Activated CD8-positive, alpha-beta T cell treated with anti-CD3 and anti-CD28 coated beads, Interleukin-2, amount 10 ng/mL, durations not matched to agents 7 days and 5 days (primary cell): ENCODE measurements around the gene POLG2. TPM values are rescaled to one million over a fixed set of nuclear protein-coding genes. Genes with fewer than 3 reads are reported as not detected.

Source experiments
- ATAC-seq: fragments of 150-1000 bp; cut with Tn5 transposase; one replicate; pipeline ENCODE4 v1.10.0; 2021; ENCODE audit warnings: moderate library complexity
- CTCF ChIA-PET: fragments of 350-600 bp; sonication (Branson Sonifier 250); formaldehyde crosslinking; loops from one replicate; lab custom pipeline; 2021; ENCODE audit warnings: antibody characterized with exemption; lab: Charles Lee
- POLR2A ChIA-PET: fragments of 350-600 bp; sonication (Branson Sonifier 250); formaldehyde crosslinking; loops from one replicate; lab custom pipeline; 2021; ENCODE audit warnings: antibody characterized with exemption; lab: Charles Lee
- DNase-seq: peaks from one replicate; pipeline ENCODE4 v3.0.0-alpha.2; 2020
- H3K27ac Mint-ChIP-seq: one replicate; pipeline ENCODE4 v1.8.0; 2021; ENCODE audit warnings: mild to moderate bottlenecking, mixed read lengths
- H3K27me3 Mint-ChIP-seq: one replicate; pipeline ENCODE4 v1.8.0; 2021; ENCODE audit warnings: low read depth, mixed read lengths
- H3K36me3 Mint-ChIP-seq: one replicate; pipeline ENCODE4 v1.8.0; 2021; ENCODE audit warnings: low read depth, mixed read lengths
- H3K4me1 Mint-ChIP-seq: one replicate; pipeline ENCODE4 v1.8.0; 2021; ENCODE audit warnings: low read depth, mixed read lengths
- H3K4me3 Mint-ChIP-seq: one replicate; pipeline ENCODE4 v1.8.0; 2021; ENCODE audit warnings: mild to moderate bottlenecking, mixed read lengths
- H3K9me3 Mint-ChIP-seq: one replicate; pipeline ENCODE4 v1.8.0; 2022; ENCODE audit warnings: mixed read lengths; ENCODE audit not compliant: insufficient read depth
- total RNA-seq, 2 experiments: library from RNA; stranded (reverse); gene quantifications; one replicate each; pipeline ENCODE4 v1.2.3, GENCODE V29; 2021

The POLG2 gene
- total RNA-seq, result 10 to 100 TPM; 31.3 to 33.7 TPM

- peak within 1 kb of the TSS; percentile 98 for H3K27ac Mint-ChIP-seq
- H3K4me3 Mint-ChIP-seq, result peak within 1 kb of the TSS; percentile 94
- no peaks in the 10 kb centered on the region for H3K27me3 Mint-ChIP-seq
- DNase-seq (peak; percentile 97), ATAC-seq (peak; percentile 80)
- POLR2A ChIA-PET, result interaction anchor here (0.7 to 3.9 kb wide), 16 partner anchors 9 to 476 kb away, joined by 3 to 151 read pairs (median 4); partner anchors contain the start of genes CEP95, DDX5 and ICAM2
- H3K36me3 Mint-ChIP-seq, result peaks cover 64% of the 10 kb centered on the region
- CTCF ChIA-PET, result interaction anchor here (0.7 to 12.0 kb wide), 16 partner anchors 9 to 243 kb away, joined by 3 to 492 read pairs (median 5); partner anchors contain the start of genes CEP95 and DDX5
- peaks cover 77% of the 10 kb centered on the region for H3K4me1 Mint-ChIP-seq
- H3K9me3 Mint-ChIP-seq, result no peaks in the 10 kb centered on the region
Measured at GRCh38 chr17:64496786-64497564, at the start of gene POLG2. Gene POLG2 (minus strand): TSS chr17:64497054. CDS start chr17:64496968, 86 bp downstream.

GRCh38 chr17:64544742-64545141, 47.9 kb upstream of the POLG2 start:
- DNase-seq, result no peak
- CTCF ChIA-PET, result interaction anchor here (0.7 to 2.5 kb wide), 6 partner anchors 11 to 192 kb away, joined by 3 to 10 read pairs (median 4); no protein-coding TSS in a partner anchor
- no peak overlapping the region for H3K27ac Mint-ChIP-seq
- H3K36me3 Mint-ChIP-seq, result peaks cover 26% of the 10 kb centered on the region
- H3K27me3 Mint-ChIP-seq, result no peaks in the 10 kb centered on the region
- no peaks in the 10 kb centered on the region for H3K4me1 Mint-ChIP-seq
- no peaks in the 10 kb centered on the region for H3K9me3 Mint-ChIP-seq
- ATAC-seq, result no peak
- POLR2A ChIA-PET, result no interaction called here
- H3K4me3 Mint-ChIP-seq, result no peak overlapping the region

- Mint-ChIP-seq H3K27me3 (no peaks in the 10 kb centered on the region), H3K9me3 (no peaks in the 10 kb centered on the region), H3K27ac (peak overlapping the region; percentile 22), H3K4me1 (no peaks in the 10 kb centered on the region), H3K4me3 (no peak overlapping the region), H3K36me3 (peaks cover 41% of the 10 kb centered on the region)
- no peak for DNase-seq
- no peak for ATAC-seq
- ChIA-PET CTCF (interaction anchor here (0.6 to 0.7 kb wide), 2 partner anchors 13 to 109 kb away, joined by 3 read pairs; no protein-coding TSS in a partner anchor), POLR2A (interaction anchor here (0.6 to 0.7 kb wide), 2 partner anchors 40 to 65 kb away, joined by 3 to 4 read pairs; no protein-coding TSS in a partner anchor)
Measured at GRCh38 chr17:64540118-64540776, 43.4 kb upstream of the POLG2 start.

GRCh38 chr17:64538508-64539130, 41.8 kb upstream of the POLG2 start:
- DNase-seq (no peak), ATAC-seq (no peak)
- Mint-ChIP-seq H3K27me3 (no peaks in the 10 kb centered on the region), H3K4me1 (no peaks in the 10 kb centered on the region), H3K4me3 (no peak overlapping the region), H3K9me3 (no peaks in the 10 kb centered on the region), H3K36me3 (peaks cover 47% of the 10 kb centered on the region), H3K27ac (peak overlapping the region; percentile 41)
- CTCF ChIA-PET, result interaction anchor here (0.8 to 1.6 kb wide), 4 partner anchors 31 to 197 kb away, joined by 3 to 5 read pairs (median 3); no protein-coding TSS in a partner anchor
- POLR2A ChIA-PET, result interaction anchor here (0.6 kb wide), 1 partner anchor 30 kb away, joined by 3 read pairs; no protein-coding TSS in a partner anchor

- POLR2A ChIA-PET, result interaction anchor here (0.6 to 0.8 kb wide), 2 partner anchors 16 to 113 kb away, joined by 3 read pairs; no protein-coding TSS in a partner anchor
- Mint-ChIP-seq H3K4me1 (no peaks in the 10 kb centered on the region), H3K4me3 (no peak overlapping the region), H3K36me3 (peaks cover 54% of the 10 kb centered on the region), H3K27ac (peak overlapping the region; percentile 17), H3K9me3 (no peaks in the 10 kb centered on the region), H3K27me3 (no peaks in the 10 kb centered on the region)
- ATAC-seq, result no peak
- DNase-seq, result no peak
- CTCF ChIA-PET, result interaction anchor here (1.3 to 1.6 kb wide), 3 partner anchors 111 to 199 kb away, joined by 3 to 5 read pairs (median 3); no protein-coding TSS in a partner anchor
Measured at GRCh38 chr17:64537488-64537887, 40.6 kb upstream of the POLG2 start.

GRCh38 chr17:64536913-64537312, 40.1 kb upstream of the POLG2 start:
- H3K27me3 Mint-ChIP-seq, result no peaks in the 10 kb centered on the region
- peak overlapping the region; percentile 17 for H3K27ac Mint-ChIP-seq
- H3K36me3 Mint-ChIP-seq, result peaks cover 58% of the 10 kb centered on the region
- H3K4me3 Mint-ChIP-seq, result no peak overlapping the region
- DNase-seq (no peak), ATAC-seq (no peak)
- no peaks in the 10 kb centered on the region for H3K9me3 Mint-ChIP-seq
- ChIA-PET CTCF (no interaction called here), POLR2A (no interaction called here)
- no peaks in the 10 kb centered on the region for H3K4me1 Mint-ChIP-seq

- ChIA-PET POLR2A (interaction anchor here (1.0 kb wide), 1 partner anchor 15 kb away, joined by 3 read pairs; no protein-coding TSS in a partner anchor), CTCF (interaction anchor here (0.7 to 3.3 kb wide), 3 partner anchors 45 to 201 kb away, joined by 3 to 17 read pairs (median 4); no protein-coding TSS in a partner anchor)
- DNase-seq (no peak), ATAC-seq (no peak)
- H3K9me3 Mint-ChIP-seq, result no peaks in the 10 kb centered on the region
- no peak overlapping the region for H3K27ac Mint-ChIP-seq
- no peak overlapping the region for H3K4me3 Mint-ChIP-seq
- H3K4me1 Mint-ChIP-seq, result no peaks in the 10 kb centered on the region
- no peaks in the 10 kb centered on the region for H3K27me3 Mint-ChIP-seq
- peaks cover 64% of the 10 kb centered on the region for H3K36me3 Mint-ChIP-seq
Measured at GRCh38 chr17:64535357-64535756, 38.5 kb upstream of the POLG2 start.

GRCh38 chr17:64534187-64534586, 37.3 kb upstream of the POLG2 start:
- Mint-ChIP-seq H3K9me3 (no peaks in the 10 kb centered on the region), H3K27ac (peak overlapping the region; percentile 39), H3K4me1 (no peaks in the 10 kb centered on the region), H3K27me3 (no peaks in the 10 kb centered on the region), H3K36me3 (peaks cover 68% of the 10 kb centered on the region), H3K4me3 (no peak overlapping the region)
- ATAC-seq (peak; percentile 35), DNase-seq (no peak)
- POLR2A ChIA-PET, result interaction anchor here (0.6 kb wide), 1 partner anchor 27 kb away, joined by 3 read pairs; the partner anchor contains the start of gene CEP95
- CTCF ChIA-PET, result interaction anchor here (1.1 to 3.3 kb wide), 7 partner anchors 9 to 113 kb away, joined by 3 to 17 read pairs (median 3); no protein-coding TSS in a partner anchor

GRCh38 chr17:64533784-64534183, 36.9 kb upstream of the POLG2 start:
- ChIA-PET POLR2A (interaction anchor here (0.6 kb wide), 1 partner anchor 27 kb away, joined by 3 read pairs; the partner anchor contains the start of gene CEP95), CTCF (interaction anchor here (0.9 to 3.3 kb wide), 8 partner anchors 9 to 115 kb away, joined by 3 to 17 read pairs (median 4); no protein-coding TSS in a partner anchor)

GRCh38 chr17:64532409-64532808, 35.6 kb upstream of the POLG2 start:
- DNase-seq, result no peak
- Mint-ChIP-seq H3K27me3 (no peaks in the 10 kb centered on the region), H3K27ac (no peak overlapping the region), H3K4me1 (no peaks in the 10 kb centered on the region), H3K36me3 (peaks cover 68% of the 10 kb centered on the region), H3K4me3 (no peak overlapping the region), H3K9me3 (no peaks in the 10 kb centered on the region)
- ChIA-PET CTCF (interaction anchor here (0.9 to 3.3 kb wide), 4 partner anchors 12 to 117 kb away, joined by 3 to 17 read pairs (median 3); no protein-coding TSS in a partner anchor), POLR2A (interaction anchor here (0.8 kb wide), 1 partner anchor 26 kb away, joined by 4 read pairs; the partner anchor contains the start of gene CEP95)
- no peak for ATAC-seq

More at GRCh38 chr17:64533784-64534183, 36.9 kb upstream of the POLG2 start:
- Mint-ChIP-seq H3K4me3 (no peak overlapping the region), H3K27ac (peak overlapping the region; percentile 39), H3K9me3 (no peaks in the 10 kb centered on the region), H3K4me1 (no peaks in the 10 kb centered on the region), H3K27me3 (no peaks in the 10 kb centered on the region), H3K36me3 (peaks cover 69% of the 10 kb centered on the region)
- DNase-seq (no peak), ATAC-seq (no peak)
